ENCODE measurements around the gene ESPL1. TPM values are rescaled to one million over a fixed set of nuclear protein-coding genes. Genes with fewer than 3 reads are reported as not detected.

The ESPL1 gene
- total and polyA plus RNA-seq, 12 donors: 0.56 to 4.2 (median 1.1) TPM

DNA sequence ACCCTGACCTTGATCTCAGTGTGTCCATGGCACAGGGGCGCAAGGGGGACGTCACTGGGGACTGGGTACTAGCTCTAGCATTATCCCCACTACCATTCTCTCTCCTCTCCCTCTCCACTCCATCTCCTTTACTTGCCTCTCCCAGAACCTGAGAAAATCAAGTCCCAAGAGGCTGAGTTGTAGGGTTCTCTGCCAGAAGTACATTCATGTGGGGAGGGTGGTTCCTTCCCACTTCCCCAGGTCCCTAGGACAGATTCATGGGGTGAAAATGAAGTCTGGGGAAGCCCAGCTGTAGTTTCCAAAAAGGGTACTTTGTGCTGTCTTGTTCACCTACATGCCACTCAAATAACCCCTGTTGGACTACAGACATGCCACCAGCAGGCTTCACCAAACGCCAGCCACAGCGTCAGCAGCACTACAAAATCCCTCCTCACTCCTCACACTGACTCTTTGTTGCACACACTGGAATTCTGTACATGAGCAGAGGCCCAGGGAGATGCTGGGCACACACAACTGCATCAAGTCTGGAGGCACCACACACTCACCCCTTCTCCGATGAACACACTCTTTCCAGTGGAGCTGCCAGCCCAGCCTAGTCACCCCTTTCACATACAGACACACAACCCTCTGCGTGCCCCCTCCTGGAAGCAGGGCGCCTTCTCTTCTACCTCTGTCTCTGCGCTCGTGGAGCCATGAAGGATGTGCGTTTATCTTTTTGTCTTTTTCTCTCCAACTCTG, 43.0 kb upstream of the ESPL1 start:
- H3K4me3 ChIP-seq: no peak overlapping the region
- no peaks in the 10 kb centered on the region for H3K36me3 ChIP-seq (replicated peaks in 1 of 2)
- intact Hi-C loops (cut with DNase I): no loop called here
- no peak for TF ChIP-seq POLR2A (IDR thresholded peaks at IDR 0.05)
- TF ChIP-seq, protein P1, sequence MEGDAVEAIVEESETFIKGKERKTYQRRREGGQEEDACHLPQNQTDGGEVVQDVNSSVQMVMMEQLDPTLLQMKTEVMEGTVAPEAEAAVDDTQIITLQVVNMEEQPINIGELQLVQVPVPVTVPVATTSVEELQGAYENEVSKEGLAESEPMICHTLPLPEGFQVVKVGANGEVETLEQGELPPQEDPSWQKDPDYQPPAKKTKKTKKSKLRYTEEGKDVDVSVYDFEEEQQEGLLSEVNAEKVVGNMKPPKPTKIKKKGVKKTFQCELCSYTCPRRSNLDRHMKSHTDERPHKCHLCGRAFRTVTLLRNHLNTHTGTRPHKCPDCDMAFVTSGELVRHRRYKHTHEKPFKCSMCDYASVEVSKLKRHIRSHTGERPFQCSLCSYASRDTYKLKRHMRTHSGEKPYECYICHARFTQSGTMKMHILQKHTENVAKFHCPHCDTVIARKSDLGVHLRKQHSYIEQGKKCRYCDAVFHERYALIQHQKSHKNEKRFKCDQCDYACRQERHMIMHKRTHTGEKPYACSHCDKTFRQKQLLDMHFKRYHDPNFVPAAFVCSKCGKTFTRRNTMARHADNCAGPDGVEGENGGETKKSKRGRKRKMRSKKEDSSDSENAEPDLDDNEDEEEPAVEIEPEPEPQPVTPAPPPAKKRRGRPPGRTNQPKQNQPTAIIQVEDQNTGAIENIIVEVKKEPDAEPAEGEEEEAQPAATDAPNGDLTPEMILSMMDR (IDR thresholded peaks at IDR 0.05): no peak
- 83 to 88% (median 85%) methylated on average over 10 of the region's 10 CpGs for WGBS, 4 donors
- H3K27me3 ChIP-seq: no peaks in the 10 kb centered on the region
- no peaks in the 10 kb centered on the region for H3K9me3 ChIP-seq (replicated peaks in 1 of 3)
- DNase-seq: peak in 1 of 7 donors; percentile 41
- H3K4me1 ChIP-seq (replicated peaks in 1 of 2): peaks cover 10 to 32% of the 10 kb centered on the region in 2 donors
- H3K27ac ChIP-seq: peak overlapping the region in 2 of 5 donors; percentile 69 to 99

DNA sequence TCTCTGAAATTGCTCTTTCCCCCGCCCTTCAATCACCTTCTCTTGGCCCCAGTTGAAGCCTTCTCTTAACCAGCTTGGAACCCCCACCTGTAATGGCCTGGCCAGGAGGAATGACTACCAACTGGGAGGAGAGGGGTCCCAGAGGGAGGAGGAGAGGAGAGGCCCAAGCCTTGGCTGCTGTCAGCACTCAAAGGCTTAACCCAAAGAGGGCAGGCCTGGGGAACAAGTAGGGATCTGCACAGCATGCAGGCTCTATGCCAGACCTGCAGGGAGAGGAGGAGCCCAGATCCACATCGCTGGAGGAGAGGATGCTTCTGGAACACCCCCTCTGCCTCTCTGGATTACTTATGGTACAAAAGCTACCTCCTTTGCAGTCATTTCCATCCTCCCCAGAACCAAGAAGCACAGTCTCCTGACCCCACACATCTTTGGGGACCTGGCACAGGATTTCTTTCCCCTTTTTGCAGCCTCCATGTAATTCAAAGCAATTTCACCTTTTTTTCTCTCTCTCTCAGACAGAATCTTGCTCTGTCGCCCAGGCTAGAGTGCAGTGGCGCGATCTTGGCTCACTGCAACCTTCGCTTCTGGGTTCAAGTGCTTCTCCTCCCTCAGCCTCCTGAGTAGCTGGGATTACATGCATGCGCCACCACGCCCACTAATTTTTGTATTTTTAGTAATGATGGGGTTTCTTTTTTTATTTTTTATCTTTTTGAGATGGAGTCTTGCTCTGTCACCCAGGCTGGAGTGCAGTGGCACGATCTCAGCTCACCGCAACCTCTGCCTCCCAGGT, 42.3 kb upstream of the ESPL1 start:
- no peak overlapping the region for H3K4me3 ChIP-seq
- H3K9me3 ChIP-seq (replicated peaks in 1 of 3): no peaks in the 10 kb centered on the region
- 90 to 96% (median 93%) methylated on average over 9 to 10 of the region's 10 CpGs for WGBS, 4 donors
- no peak overlapping the region for H3K27ac ChIP-seq
- peaks cover 10 to 32% of the 10 kb centered on the region in 2 donors for H3K4me1 ChIP-seq (replicated peaks in 1 of 2)
- intact Hi-C loops (cut with DNase I): no loop called here
- H3K36me3 ChIP-seq (replicated peaks in 1 of 2): no peaks in the 10 kb centered on the region
- H3K27me3 ChIP-seq: no peaks in the 10 kb centered on the region
- DNase-seq: no peak
- TF ChIP-seq POLR2A (IDR thresholded peaks at IDR 0.05): no peak
- TF ChIP-seq, protein P1 (IDR thresholded peaks at IDR 0.05): no peak

DNA sequence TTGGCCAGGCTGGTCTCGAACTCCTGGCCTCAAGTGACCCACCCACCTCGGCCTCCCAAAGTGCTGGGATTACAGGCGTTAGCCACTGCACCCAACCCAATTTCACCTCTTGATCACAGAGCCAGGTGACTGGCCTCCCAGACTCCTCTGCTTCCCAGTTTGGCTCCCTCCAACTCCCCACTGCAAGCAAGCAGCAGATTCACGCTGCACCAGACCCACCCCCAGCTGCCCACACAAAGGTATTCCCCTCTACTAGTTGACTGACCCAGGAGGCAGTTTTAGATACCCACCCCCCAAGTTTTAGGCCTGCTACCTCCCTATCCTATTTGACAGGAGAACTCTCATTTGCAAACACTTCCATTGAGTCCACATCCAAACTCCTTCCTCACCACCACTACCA, 41.3 kb upstream of the ESPL1 start:
- Histone ChIP-seq H3K4me1 (replicated peaks in 1 of 2) (peaks cover 12 to 41% of the 10 kb centered on the region in 2 donors), H3K27ac (no peak overlapping the region), H3K9me3 (replicated peaks in 1 of 3) (no peaks in the 10 kb centered on the region), H3K36me3 (replicated peaks in 1 of 2) (no peaks in the 10 kb centered on the region), H3K4me3 (no peak overlapping the region), H3K27me3 (no peaks in the 10 kb centered on the region)
- intact Hi-C loops (cut with DNase I): no loop called here
- DNase-seq: no peak
- 93 to 100% (median 95%) methylated on average over 2 to 4 of the region's 4 CpGs for WGBS, 4 donors
- TF ChIP-seq, protein P1 (IDR thresholded peaks at IDR 0.05): no peak
- TF ChIP-seq POLR2A (IDR thresholded peaks at IDR 0.05): no peak

DNA sequence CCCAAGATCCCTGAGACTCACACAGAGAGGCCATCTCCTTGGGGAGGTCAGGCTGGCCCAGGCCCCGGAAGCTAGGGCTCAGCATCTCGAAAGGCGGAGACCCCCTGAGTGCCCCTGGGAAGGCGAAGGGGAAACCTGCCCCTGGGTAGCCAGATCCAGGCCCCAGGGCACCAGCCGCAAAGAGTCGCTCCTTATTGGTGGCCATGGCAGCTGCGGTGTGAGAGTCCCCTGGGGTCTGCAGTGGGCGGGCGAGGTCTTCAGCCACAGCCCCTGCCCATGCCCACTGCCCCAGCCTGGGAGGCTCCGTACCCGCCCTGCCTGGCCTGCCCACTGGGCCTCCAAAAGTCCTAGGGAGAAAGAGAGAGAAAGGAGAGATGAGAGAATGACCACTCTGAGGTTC, 40.8 kb upstream of the ESPL1 start:
- TF ChIP-seq, protein P1 (IDR thresholded peaks at IDR 0.05): no peak
- no peak for TF ChIP-seq POLR2A (IDR thresholded peaks at IDR 0.05)
- intact Hi-C loops (cut with DNase I): no loop called here
- Histone ChIP-seq H3K4me1 (replicated peaks in 1 of 2) (peaks cover 8 to 36% of the 10 kb centered on the region in 2 donors), H3K9me3 (replicated peaks in 1 of 3) (no peaks in the 10 kb centered on the region), H3K36me3 (replicated peaks in 1 of 2) (no peaks in the 10 kb centered on the region), H3K27ac (no peak overlapping the region), H3K27me3 (no peaks in the 10 kb centered on the region), H3K4me3 (no peak overlapping the region)
- WGBS, 4 donors: 95 to 98% (median 97%) methylated on average over 4 to 11 of the region's 11 CpGs
- DNase-seq: no peak

All from adrenal gland (tissue), 12 donors.